H1 (cell line): ENCODE results near the gene CUEDC1.

Source experiments
- CEBPB ChIP-seq: IDR thresholded peaks from 2 replicates; pipeline ENCODE4 v1.6.1; 2012; ENCODE audit warnings: low read depth, low read length
- CHD2 ChIP-seq: IDR thresholded peaks from 2 replicates; pipeline ENCODE4 v1.6.1; 2012; ENCODE audit warnings: low read length, improper control_type of control experiment
- CTCF ChIP-seq, 3 experiments: IDR thresholded peaks; 1 replicate in 2 of 3; 2 replicates in 1 of 3; pipeline versions ENCODE4 v1.5.1 to v1.6.1; 2011; ENCODE audit warnings: low read length in 3 of 3, mild to moderate bottlenecking in 3 of 3, inconsistent platforms in 2 of 3, low read depth in 1 of 3, moderate library complexity in 1 of 3; ENCODE audit not compliant: insufficient read depth in 1 of 3; ENCODE audit errors: control extremely low read depth in 1 of 3
- EZH2 ChIP-seq: fragments of 200-600 bp; sonication (generic); IDR thresholded peaks from 2 replicates; pipeline ENCODE4 v1.7.1; 2012; ENCODE audit warnings: low read depth, mild to moderate bottlenecking, moderate library complexity, low read length, inconsistent platforms; ENCODE audit not compliant: severe bottlenecking
- POLR2A ChIP-seq, 2 experiments: IDR thresholded peaks; 1 replicate in 1 of 2; 2 replicates in 1 of 2; pipeline ENCODE4 v1.6.1; 2011; ENCODE audit warnings: low read depth in 2 of 2, low read length in 2 of 2, mild to moderate bottlenecking in 2 of 2; ENCODE audit errors: control extremely low read depth in 1 of 2
- POLR2AphosphoS5 ChIP-seq: IDR thresholded peaks from 2 replicates; pipeline ENCODE4 v1.6.1; 2011; ENCODE audit warnings: low read depth, low read length
- RAD21 ChIP-seq, 2 experiments: IDR thresholded peaks in 1 of 2; conservative IDR thresholded peaks in 1 of 2; 2 replicates each; pipeline ENCODE4 v1.6.1; 2011; ENCODE audit warnings: low read depth in 2 of 2, low read length in 2 of 2, improper control_type of control experiment in 1 of 2, inconsistent platforms in 1 of 2, mild to moderate bottlenecking in 1 of 2, moderate library complexity in 1 of 2
- RFX5 ChIP-seq: IDR thresholded peaks from 2 replicates; pipeline ENCODE4 v1.6.1; 2011; ENCODE audit warnings: low read depth, low read length, improper control_type of control experiment, borderline replicate concordance
- SIX5 ChIP-seq: IDR thresholded peaks from 2 replicates; pipeline ENCODE4 v1.6.1; 2011; ENCODE audit warnings: mild to moderate bottlenecking, low read depth, low read length
- SUZ12 ChIP-seq: fragments of 200-600 bp; sonication (generic); IDR thresholded peaks from 2 replicates; pipeline ENCODE4 v1.6.1; 2012; ENCODE audit warnings: mild to moderate bottlenecking, inconsistent platforms, low read length, moderate library complexity, mixed read lengths
- USF2 ChIP-seq: IDR thresholded peaks from 2 replicates; pipeline ENCODE4 v1.6.1; 2011; ENCODE audit warnings: low read length, improper control_type of control experiment

GRCh38 chr17:57915544-57915943 is 39.7 kb downstream of the CUEDC1 start:
- TF ChIP-seq SUZ12 (no peak), EZH2 (no peak), POLR2AphosphoS5 (no peak), CEBPB (no peak), SIX5 (no peak), CTCF (IDR thresholded peaks at IDR 0.05; ENCODE audit: control extremely low read depth in 1 of 3, insufficient read depth in 1 of 3, low read depth in 1 of 3, low read length in 3 of 3) (no peak), USF2 (no peak), CHD2 (no peak), RAD21 (IDR thresholded peaks at IDR 0.05 in 1 of 2, conservative IDR thresholded peaks at IDR 0.05 in 1 of 2; ENCODE audit: low read depth in 2 of 2, low read length in 2 of 2) (no peak), RFX5 (no peak), POLR2A (IDR thresholded peaks at IDR 0.05; ENCODE audit: control extremely low read depth in 1 of 2, low read depth in 2 of 2, low read length in 2 of 2) (no peak)
